ENCODE data around the gene ARL11. TPM values are rescaled to one million over a fixed set of nuclear protein-coding genes. Genes with fewer than 3 reads are reported as not detected.

The ARL11 gene
- total and polyA plus RNA-seq, 2 of the 4 experiments (the other 2 are of a cell fraction), result not detected

DNA sequence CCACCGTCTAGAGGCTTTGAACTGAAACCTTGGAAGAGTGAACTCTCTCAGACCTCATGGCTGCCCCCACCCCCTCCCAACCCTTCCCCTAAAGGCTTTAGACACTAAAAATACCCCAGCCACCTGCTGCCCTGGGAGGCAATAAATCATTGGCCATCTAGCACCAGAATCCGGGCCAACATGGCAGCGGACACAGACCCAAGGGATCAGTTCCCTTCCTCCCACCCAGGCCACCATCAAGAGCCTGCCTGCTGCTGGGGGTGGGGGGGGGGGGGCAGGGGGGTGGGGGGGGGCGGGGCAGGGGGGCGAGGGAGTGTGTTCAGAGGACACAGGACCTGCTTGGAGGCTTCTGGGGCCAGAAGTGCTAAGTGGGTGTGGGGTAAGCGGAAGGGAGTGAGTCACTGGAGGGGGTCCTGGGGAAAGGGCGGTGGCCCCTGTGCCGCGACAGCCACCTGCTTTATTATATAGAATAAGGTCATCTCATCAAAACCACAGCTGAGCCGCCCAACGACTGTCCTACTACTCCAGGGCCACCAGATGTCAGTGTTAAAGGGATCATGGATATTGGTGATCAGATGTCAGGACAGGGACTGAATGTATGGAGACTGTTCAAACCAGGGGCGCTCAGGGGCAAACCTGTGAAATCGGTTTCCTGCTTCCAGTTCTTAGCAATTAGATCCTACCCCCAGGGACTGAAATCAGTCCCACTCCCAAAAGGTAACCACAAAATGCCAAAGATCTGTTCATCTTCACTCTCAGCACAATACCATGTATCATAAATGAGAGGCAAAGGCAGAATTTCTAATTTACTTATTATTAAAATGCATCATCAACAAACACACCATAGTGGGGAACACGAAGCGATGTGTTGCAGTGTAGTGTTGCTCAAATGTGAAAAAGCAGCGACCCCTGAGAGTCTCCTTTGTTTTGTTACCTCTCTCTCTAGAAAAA, 24.3 kb downstream of the ARL11 start:
- intact Hi-C loops (cut with micrococcal nuclease), result no loop called here

More for the DNA sequence above, 24.3 kb downstream of the ARL11 start:
- Histone ChIP-seq H2BK15ac (ENCODE audit: low read depth, low read length) (no peak overlapping the region), H3K18ac (ENCODE audit: low read depth, low read length) (no peak overlapping the region), H3K23ac (ENCODE audit: low read depth, low read length) (no peak overlapping the region), H3K4me3 (ENCODE audit: insufficient read depth, low read depth, low read length) (no peak overlapping the region), H3K9me1 (ENCODE audit: insufficient read depth, low read length) (peaks cover 22% of the 10 kb centered on the region), H3K14ac (replicated peaks; ENCODE audit: low read depth, low read length) (no peak overlapping the region), H3K27ac (ENCODE audit: insufficient read depth, low read length) (no peak overlapping the region), H3K36me3 (ENCODE audit: control insufficient read depth, insufficient read depth, low read length) (peaks cover 1% of the 10 kb centered on the region; the same call in 1 of the 2 replicates), H2BK20ac (ENCODE audit: low read depth, low read length) (no peak overlapping the region), H3K27me3 (ENCODE audit: control insufficient read depth, insufficient read depth, low read length) (no peaks in the 10 kb centered on the region), H3K56ac (ENCODE audit: extremely low read depth, insufficient read depth, low read length) (no peak overlapping the region), H3K79me1 (ENCODE audit: low read depth in 1 of 2, low read length in 2 of 2) (no peaks in the 10 kb centered on the region), H4K8ac (ENCODE audit: low read depth in 2 of 2, low read length in 2 of 2) (no peak overlapping the region), H3K4me1 (ENCODE audit: control insufficient read depth, insufficient read depth, low read length) (peaks cover 15% of the 10 kb centered on the region), H2AFZ (replicated peaks; ENCODE audit: low read length, poor library complexity) (no peak overlapping the region), H2AK9ac (replicated peaks; ENCODE audit: low read depth, low read length, poor library complexity) (peak overlapping the region; percentile 59), H2BK5ac (ENCODE audit: low read depth, low read length, poor library complexity, severe bottlenecking) (no peak overlapping the region), H4K91ac (ENCODE audit: insufficient read depth, low read depth, low read length) (no peak overlapping the region), H3K4ac (ENCODE audit: low read depth, low read length) (no peak overlapping the region), H3K9me3 (ENCODE audit: control insufficient read depth, insufficient read depth, low read length) (no peaks in the 10 kb centered on the region), H3K4me2 (ENCODE audit: low read depth, low read length) (no peak overlapping the region), H4K20me1 (ENCODE audit: insufficient read depth, low read length) (peaks cover 4% of the 10 kb centered on the region; the same call in 1 of the 2 replicates), H2AK5ac (ENCODE audit: low read depth, low read length) (no peak overlapping the region), H2BK120ac (ENCODE audit: low read depth, low read length) (no peak overlapping the region), H3K9ac (ENCODE audit: low read depth, low read length) (no peak overlapping the region), H4K5ac (ENCODE audit: low read depth, low read length) (no peak overlapping the region)
- DNase-seq, result peak; percentile 10
- in situ Hi-C loops (cut with MboI; ENCODE audit: low sequenced_read_pairs), result loop anchor here (25.0 kb wide), 2 partner anchors 1260 to 1410 kb away; partner anchors contain the start of gene RNASEH2B
- dilution Hi-C loops (cut with HindIII; ENCODE audit: low sequenced_read_pairs, unreplicated experiment), result no loop called here
- no peak for ATAC-seq (ENCODE audit: low read depth)
- BruUV-seq (replicated peaks), result no TSS peak
- CTCF ChIA-PET, result no interaction called here
- no CpG with 5 or more reads among the region's 16 CpGs for WGBS, 2 experiments (ENCODE audit: extremely low coverage in 2 of 2, insufficient read length in 1 of 2)
- peak; percentile 33; the same call in 1 of the 2 replicates for TF ChIP-seq RAD21 (IDR thresholded peaks at IDR 0.05; ENCODE audit: low read length)
- TF ChIP-seq, protein P1, sequence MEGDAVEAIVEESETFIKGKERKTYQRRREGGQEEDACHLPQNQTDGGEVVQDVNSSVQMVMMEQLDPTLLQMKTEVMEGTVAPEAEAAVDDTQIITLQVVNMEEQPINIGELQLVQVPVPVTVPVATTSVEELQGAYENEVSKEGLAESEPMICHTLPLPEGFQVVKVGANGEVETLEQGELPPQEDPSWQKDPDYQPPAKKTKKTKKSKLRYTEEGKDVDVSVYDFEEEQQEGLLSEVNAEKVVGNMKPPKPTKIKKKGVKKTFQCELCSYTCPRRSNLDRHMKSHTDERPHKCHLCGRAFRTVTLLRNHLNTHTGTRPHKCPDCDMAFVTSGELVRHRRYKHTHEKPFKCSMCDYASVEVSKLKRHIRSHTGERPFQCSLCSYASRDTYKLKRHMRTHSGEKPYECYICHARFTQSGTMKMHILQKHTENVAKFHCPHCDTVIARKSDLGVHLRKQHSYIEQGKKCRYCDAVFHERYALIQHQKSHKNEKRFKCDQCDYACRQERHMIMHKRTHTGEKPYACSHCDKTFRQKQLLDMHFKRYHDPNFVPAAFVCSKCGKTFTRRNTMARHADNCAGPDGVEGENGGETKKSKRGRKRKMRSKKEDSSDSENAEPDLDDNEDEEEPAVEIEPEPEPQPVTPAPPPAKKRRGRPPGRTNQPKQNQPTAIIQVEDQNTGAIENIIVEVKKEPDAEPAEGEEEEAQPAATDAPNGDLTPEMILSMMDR (conservative IDR thresholded peaks at IDR 0.05; ENCODE audit: low read depth, low read length), result peak; percentile 32; the same call in 1 of the 2 replicates
- no peak for TF ChIP-seq CHD1 (IDR thresholded peaks at IDR 0.05; ENCODE audit: low read depth, low read length)
- TF ChIP-seq POLR2A (IDR thresholded peaks at IDR 0.05; ENCODE audit: low read depth, low read length), result no peak
- POLR2A ChIA-PET (ENCODE audit: unreplicated experiment), result no interaction called here
